Endothelial cell of umbilical vein (primary cell): Measurements from ENCODE around the gene THAP4. TPM values are rescaled to one million over a fixed set of nuclear protein-coding genes. Genes with fewer than 3 reads are reported as not detected.

Experiments used
- BruUV-seq: library from RNA; stranded (reverse); fragments of 400-500 nt; replicated peaks from 2 replicates; lab custom pipeline; 2021; lab: Mats Ljungman, UMichigan
- CTCF ChIA-PET: fragments of 300-600, 350-600 bp; sonication (Branson Sonifier 250); formaldehyde crosslinking; loops from one replicate; lab custom pipeline; 2021; ENCODE audit warnings: antibody characterized with exemption, inconsistent platforms; lab: Charles Lee
- POLR2A ChIA-PET: fragments of 300-600, 350-600 bp; sonication (Branson Sonifier 250); formaldehyde crosslinking; loops from one replicate; lab custom pipeline; 2021; ENCODE audit warnings: antibody characterized with exemption, inconsistent platforms; lab: Charles Lee
- DNase-seq: peaks from one replicate; pipeline ENCODE4 v3.0.0-alpha.2; 2011; ENCODE audit warnings: low read depth, low spot score
- FAIRE-seq: peaks from 2 replicates; lab custom pipeline; 2011; peaks lifted over from hg19 to GRCh38; lab: Jason Lieb, UNC
- H2AFZ ChIP-seq: 2 replicates; pipeline ENCODE4 v1.6.0; 2012; ENCODE audit warnings: low read depth, low read length, control low read depth, inconsistent platforms
- H3K27ac ChIP-seq: 2 replicates; pipeline ENCODE4 v1.5.1; 2011; ENCODE audit warnings: low read depth, mild to moderate bottlenecking, control low read depth, low read length, moderate library complexity; ENCODE audit not compliant: insufficient read depth
- H3K27me3 ChIP-seq, 2 experiments: 2 replicates each; pipeline versions ENCODE4 v1.6.0 to v1.6.1; 2011; ENCODE audit warnings: low read length in 2 of 2, mixed read lengths in 1 of 2; ENCODE audit not compliant: control insufficient read depth in 2 of 2, insufficient read depth in 2 of 2
- H3K36me3 ChIP-seq, 2 experiments: 2 replicates in 1 of 2; 3 replicates in 1 of 2; pipeline ENCODE4 v1.5.1; 2011; ENCODE audit warnings: low read length in 2 of 2, mild to moderate bottlenecking in 1 of 2, moderate library complexity in 1 of 2; ENCODE audit not compliant: control insufficient read depth in 2 of 2, insufficient read depth in 2 of 2; ENCODE audit errors: extremely low read depth in 1 of 2
- H3K4me1 ChIP-seq: 3 replicates; pipeline ENCODE4 v1.5.1; 2011; ENCODE audit warnings: mild to moderate bottlenecking, low read length; ENCODE audit not compliant: control insufficient read depth, insufficient read depth; ENCODE audit errors: extremely low read depth
- H3K4me2 ChIP-seq: 2 replicates; pipeline ENCODE4 v1.6.1; 2011; ENCODE audit warnings: low read length, control low read depth, mixed read lengths; ENCODE audit not compliant: insufficient read depth
- H3K4me3 ChIP-seq, 3 experiments: fragments of 200-600 bp in 1 of 3; sonication (generic), shearing (Covaris generic) in 1 of 3; replicated peaks in 1 of 3; 2 replicates each; pipeline ENCODE4 v1.5.1; 2011 to 2016; ENCODE audit warnings: control low read depth in 3 of 3, low read length in 3 of 3, mild to moderate bottlenecking in 2 of 3, inconsistent platforms in 1 of 3, low read depth in 1 of 3, moderate library complexity in 1 of 3; ENCODE audit not compliant: insufficient read depth in 1 of 3
- H3K79me2 ChIP-seq: 2 replicates; pipeline ENCODE4 v1.6.0; 2012; ENCODE audit warnings: low read length, inconsistent platforms; ENCODE audit not compliant: control insufficient read depth, insufficient read depth
- H3K9ac ChIP-seq: replicated peaks from 2 replicates; pipeline ENCODE3; 2011; ENCODE audit warnings: low read length, control low read depth; ENCODE audit not compliant: insufficient read depth; ENCODE audit errors: extremely low read depth
- H3K9me1 ChIP-seq: replicated peaks from 3 replicates; pipeline ENCODE4 v1.6.0; 2011; ENCODE audit warnings: mild to moderate bottlenecking, low read length; ENCODE audit not compliant: control insufficient read depth, insufficient read depth; ENCODE audit errors: extremely low read depth
- H3K9me3 ChIP-seq: replicated peaks from 2 replicates; pipeline ENCODE4 v1.5.1; 2012; ENCODE audit warnings: low read length, inconsistent platforms; ENCODE audit not compliant: control insufficient read depth, insufficient read depth
- H4K20me1 ChIP-seq: replicated peaks from 2 replicates; pipeline ENCODE3; 2011; ENCODE audit warnings: mild to moderate bottlenecking, low read length; ENCODE audit not compliant: control insufficient read depth, insufficient read depth; ENCODE audit errors: extremely low read depth
- CTCF ChIP-seq, 2 donors: IDR thresholded peaks; 1 replicate in 1 of 2; 2 replicates in 1 of 2; pipeline ENCODE4 v1.5.1; 2011; ENCODE audit warnings: low read length in 2 of 2, mild to moderate bottlenecking in 2 of 2, moderate library complexity in 2 of 2, control low read depth in 1 of 2, inconsistent platforms in 1 of 2, low read depth in 1 of 2; ENCODE audit not compliant: insufficient read depth in 1 of 2; ENCODE audit errors: extremely low read depth in 1 of 2
- EZH2 ChIP-seq: IDR thresholded peaks from 2 replicates; pipeline ENCODE4 v1.6.1; 2012; ENCODE audit warnings: borderline replicate concordance, low read depth, mild to moderate bottlenecking, moderate library complexity, low read length, inconsistent platforms; ENCODE audit not compliant: severe bottlenecking
- FOS ChIP-seq: IDR thresholded peaks from 2 replicates; pipeline ENCODE4 v1.6.1; 2011; ENCODE audit warnings: mild to moderate bottlenecking, low read length, moderate library complexity, borderline replicate concordance; ENCODE audit not compliant: insufficient read depth
- GATA2 ChIP-seq: IDR thresholded peaks from 2 replicates; pipeline ENCODE4 v1.7.0; 2011; ENCODE audit warnings: low read depth, mild to moderate bottlenecking, moderate library complexity, mixed read lengths, low read length; ENCODE audit not compliant: insufficient read length, insufficient read depth
- JUN ChIP-seq: IDR thresholded peaks from 2 replicates; pipeline ENCODE4 v1.6.1; 2011; ENCODE audit warnings: borderline replicate concordance, low read depth; ENCODE audit not compliant: insufficient read length, insufficient read depth
- MYC ChIP-seq: IDR thresholded peaks from one replicate; pipeline ENCODE4 v1.6.1; 2011; ENCODE audit warnings: mild to moderate bottlenecking, low read depth, low read length
- POLR2A ChIP-seq: IDR thresholded peaks from 2 replicates; pipeline ENCODE4 v1.6.1; 2012; ENCODE audit warnings: low read depth, mild to moderate bottlenecking, control low read depth, low read length
- POLR2AphosphoS5 ChIP-seq: IDR thresholded peaks from 2 replicates; pipeline ENCODE4 v1.6.1; 2012; ENCODE audit warnings: low read depth, mild to moderate bottlenecking, control low read depth, low read length, moderate library complexity; ENCODE audit not compliant: insufficient read depth
- dilution Hi-C: fragments of 300-500 bp; cut with MboI; formaldehyde crosslinking; loops from one replicate; pipeline ENCODE4 v1.15.0; 2019; ENCODE audit warnings: low sequenced_read_pairs; ENCODE audit not compliant: extremely low pct_ligation_motif_present
- intact Hi-C: fragments of 100-400 bp; cut with micrococcal nuclease; formaldehyde crosslinking; loops from one replicate; pipeline ENCODE4 v1.10.0; 2022
- polyA plus RNA-seq, 4 experiments: library from polyadenylated mRNA; depleted of rRNA in 3 of 4; stranded (reverse) in 3 of 4; unstranded in 1 of 4; fragments of >200 nt; gene quantifications; 2 replicates each; pipeline versions ENCODE4 v1.2.1 to v1.2.3, GENCODE V29; 2011 to 2012; ENCODE audit warnings: missing spikeins in 1 of 4
- total RNA-seq: library from RNA; stranded (reverse); gene quantifications from 2 replicates; pipeline ENCODE4 v1.2.3, GENCODE V29; 2021
- TF ChIP-seq, protein P1 (sequence below): IDR thresholded peaks from 2 replicates; pipeline ENCODE4 v1.6.1; 2011; ENCODE audit not compliant: insufficient read depth, insufficient read length

The THAP4 gene
- total and polyA plus RNA-seq, 2 donors (not counting 3 experiments of a cell fraction or from before 2014, with no cell fraction given), result 45.4 to 47.4 TPM

DNA sequence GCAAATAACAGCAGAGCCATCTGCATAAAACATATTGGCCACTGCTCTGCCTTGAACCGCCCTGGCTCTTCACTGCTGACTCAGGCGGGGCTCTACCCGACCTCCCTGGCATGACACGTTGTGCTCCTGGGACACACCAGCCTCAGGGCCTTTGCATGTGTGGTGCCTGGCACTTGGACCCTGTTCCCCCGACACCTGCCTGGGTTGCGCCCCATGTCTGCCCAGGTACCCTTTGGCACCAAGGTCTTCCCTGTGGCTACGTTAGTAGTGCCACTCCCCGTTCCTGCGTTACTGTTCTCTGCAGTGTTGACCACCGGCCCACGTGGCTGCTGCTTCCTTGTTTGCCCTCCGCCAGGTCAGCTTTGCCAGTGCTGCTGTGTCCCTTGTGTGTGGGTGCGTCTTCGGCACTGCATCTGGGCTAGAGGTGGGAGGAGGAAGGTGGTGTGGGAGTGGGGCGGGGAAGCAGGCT, 20.9 kb upstream of the THAP4 start:
- H3K79me2 ChIP-seq, result no peaks in the 10 kb centered on the region
- FAIRE-seq, result no peak
- H3K9ac ChIP-seq, result no peak overlapping the region
- H3K4me3 ChIP-seq, result no peak overlapping the region
- no peak overlapping the region for H3K4me2 ChIP-seq
- no TSS peak for BruUV-seq
- H3K27me3 ChIP-seq, result no peaks in the 10 kb centered on the region
- H4K20me1 ChIP-seq, result no peaks in the 10 kb centered on the region
- H3K9me3 ChIP-seq, result no peaks in the 10 kb centered on the region
- ChIA-PET CTCF (interaction anchor here (1.4 to 2.2 kb wide), 3 partner anchors 101 to 221 kb away, joined by 3 to 10 read pairs (median 6); partner anchors contain the start of gene STK25), POLR2A (no interaction called here)
- H3K36me3 ChIP-seq, result peaks cover 12 to 49% of the 10 kb centered on the region in 2 experiments
- H3K27ac ChIP-seq, result no peak overlapping the region
- intact Hi-C loops, result loop anchor here (2.0 kb wide), 1 partner anchor 149 kb away; the partner anchor contains the start of gene STK25
- H2AFZ ChIP-seq, result no peak overlapping the region
- TF ChIP-seq MYC (no peak), POLR2A (no peak), CTCF (IDR thresholded peaks at IDR 0.05; ENCODE audit: extremely low read depth in 1 of 2, insufficient read depth in 1 of 2, low read depth in 1 of 2, low read length in 2 of 2) (no peak), JUN (no peak), GATA2 (no peak), EZH2 (no peak), POLR2AphosphoS5 (no peak), FOS (no peak)
- TF ChIP-seq, protein P1, sequence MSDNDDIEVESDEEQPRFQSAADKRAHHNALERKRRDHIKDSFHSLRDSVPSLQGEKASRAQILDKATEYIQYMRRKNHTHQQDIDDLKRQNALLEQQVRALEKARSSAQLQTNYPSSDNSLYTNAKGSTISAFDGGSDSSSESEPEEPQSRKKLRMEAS, result no peak
- no peaks in the 10 kb centered on the region for H3K4me1 ChIP-seq
- DNase-seq, result no peak
- dilution Hi-C loops, result no loop called here
- no peaks in the 10 kb centered on the region for H3K9me1 ChIP-seq
